ENCODE results near the gene DDX10.
"Not testable (repeated sequence)": the region's sequence is repeated elsewhere in the genome, so short reads cannot be mapped to it uniquely, and the experiment has no call there.

The DDX10 gene

DNA sequence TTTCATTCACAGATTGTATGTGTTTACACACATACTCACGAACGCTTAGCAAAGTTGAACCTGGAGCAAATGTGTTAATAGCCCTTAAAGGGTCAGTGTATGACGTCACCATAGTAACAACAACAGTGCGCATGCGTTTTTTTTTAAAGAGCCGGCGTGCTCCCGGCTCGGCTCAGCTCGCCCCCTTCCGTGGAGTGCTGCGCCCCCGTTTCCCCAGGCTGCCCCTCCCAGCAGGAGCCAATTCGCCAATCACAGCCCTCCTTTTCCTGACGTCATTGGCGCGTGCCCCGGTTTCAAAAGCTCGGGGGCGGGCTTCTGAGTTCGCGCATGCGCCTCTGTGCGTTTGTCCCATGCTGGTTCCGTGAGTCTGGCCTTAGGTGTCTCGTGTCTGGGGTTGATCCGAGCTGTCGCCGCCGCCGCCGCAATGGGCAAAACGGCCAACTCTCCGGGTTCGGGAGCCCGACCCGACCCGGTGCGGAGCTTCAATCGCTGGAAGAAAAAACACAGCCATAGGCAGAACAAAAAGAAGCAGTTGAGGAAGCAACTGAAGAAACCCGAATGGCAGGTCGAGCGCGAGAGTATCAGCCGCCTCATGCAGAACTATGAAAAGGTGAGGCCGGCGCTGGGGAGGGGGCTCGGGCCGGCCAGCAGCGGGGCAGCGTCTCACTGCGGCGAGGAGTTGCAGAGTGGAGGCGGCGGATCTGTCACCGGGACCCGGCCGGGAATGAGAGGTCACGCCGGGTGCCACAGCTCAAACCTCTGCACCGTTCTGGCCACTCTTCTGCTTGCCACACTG lies at the start of gene DDX10:
TSS of gene DDX10 (plus strand) at position 340 of the 796 bp plus-strand sequence. CDS start at position 425, 85 bp downstream.
- peak; percentile 98 for DNase-seq (ENCODE audit: low read depth)

DNA sequence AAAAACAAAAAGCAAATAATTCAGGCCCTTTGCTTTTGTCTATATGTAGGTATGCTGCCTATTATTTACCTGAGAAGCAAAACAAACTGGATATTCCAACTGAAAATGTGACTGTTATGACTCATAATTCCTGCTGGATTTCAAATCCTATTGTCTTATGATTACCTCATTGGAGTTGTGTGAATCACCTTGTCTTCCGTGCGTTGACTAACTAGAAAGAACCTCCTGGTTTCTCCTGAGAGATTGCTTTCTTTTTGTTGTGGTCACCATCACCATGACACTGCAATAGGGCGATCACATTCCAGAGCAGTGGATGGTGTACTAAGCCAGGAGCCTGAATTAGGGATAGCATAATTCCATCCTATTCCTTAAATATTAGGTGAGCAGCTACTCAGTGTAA lies 48.3 kb upstream of the DDX10 start:
- no peak for DNase-seq (ENCODE audit: low read depth)

DNA sequence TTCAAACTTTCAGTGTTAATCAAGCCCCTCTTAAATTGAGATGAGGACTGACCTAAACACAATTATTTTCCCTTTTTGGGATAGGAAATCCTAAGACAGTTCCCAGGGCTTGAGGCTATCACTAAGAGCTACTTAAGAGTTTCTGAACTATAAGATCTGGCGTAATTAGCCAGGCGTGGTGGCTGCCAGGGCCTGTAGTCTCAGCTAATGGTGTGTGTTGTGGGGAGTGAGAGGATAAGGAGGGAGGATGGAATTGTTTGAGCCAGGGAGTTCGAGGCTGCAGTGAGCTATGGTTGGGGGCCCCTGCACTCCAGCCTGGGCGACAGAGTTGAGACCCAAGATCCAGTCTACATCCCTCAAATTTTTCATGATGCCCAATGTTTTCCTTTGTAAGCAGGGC lies 47.8 kb upstream of the DDX10 start:
- no peak for DNase-seq (ENCODE audit: low read depth)

DNA sequence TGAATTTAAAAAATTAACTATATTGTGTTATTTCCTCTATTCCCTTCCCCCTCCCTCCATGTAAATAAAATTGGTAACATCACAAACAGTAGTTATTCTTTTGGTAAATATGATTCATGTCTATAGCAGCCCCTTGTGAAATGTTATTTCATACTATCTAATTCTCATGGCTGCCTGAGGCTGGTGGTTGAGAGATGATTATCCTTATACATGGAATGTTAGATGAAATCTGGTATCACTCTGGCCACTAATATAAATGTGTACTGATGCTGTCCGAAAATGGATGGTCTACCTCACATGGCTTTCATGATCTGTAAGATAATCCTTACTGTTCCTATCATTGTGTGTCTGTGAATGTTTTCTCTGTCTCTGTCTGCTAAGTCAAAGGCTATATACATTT lies 46.3 kb upstream of the DDX10 start:
- no peak for DNase-seq (ENCODE audit: low read depth)

DNA sequence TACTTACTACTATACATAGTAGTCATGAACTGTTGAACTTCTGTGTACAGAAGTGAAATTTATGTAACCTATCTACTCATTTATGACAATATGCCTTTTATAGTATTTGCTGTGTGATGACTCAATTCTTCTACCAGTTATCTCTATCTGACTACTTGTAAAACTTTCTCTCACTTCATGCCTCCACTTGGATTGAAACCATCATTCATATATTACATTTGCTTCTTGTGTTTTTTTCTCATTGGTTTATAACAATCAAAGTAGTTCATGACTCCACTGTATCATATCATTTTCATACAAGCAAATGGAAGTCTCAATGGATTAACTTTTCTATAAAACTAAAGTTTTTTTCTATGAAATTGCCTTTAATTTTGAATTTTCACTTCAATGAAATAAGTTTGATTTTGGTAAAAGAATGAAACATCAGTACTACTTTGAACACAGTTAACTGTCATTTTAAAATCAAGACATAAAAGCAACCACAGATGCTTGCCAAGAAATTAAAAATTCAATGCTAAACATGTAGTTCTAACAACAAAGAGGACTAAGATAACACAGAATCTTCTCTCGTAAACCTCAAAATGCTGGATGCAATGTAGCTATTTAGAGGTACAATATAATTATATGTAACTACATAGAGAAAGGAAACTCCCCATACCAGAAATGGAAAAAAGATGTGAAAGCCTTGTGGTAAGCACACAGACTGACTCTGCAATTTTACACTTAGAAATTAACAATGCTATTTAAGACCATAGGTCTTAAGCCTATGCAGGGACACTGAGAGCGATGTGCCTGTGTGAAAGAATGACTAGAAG lies 43.7 kb upstream of the DDX10 start:
- no peak for DNase-seq (ENCODE audit: low read depth)

DNA sequence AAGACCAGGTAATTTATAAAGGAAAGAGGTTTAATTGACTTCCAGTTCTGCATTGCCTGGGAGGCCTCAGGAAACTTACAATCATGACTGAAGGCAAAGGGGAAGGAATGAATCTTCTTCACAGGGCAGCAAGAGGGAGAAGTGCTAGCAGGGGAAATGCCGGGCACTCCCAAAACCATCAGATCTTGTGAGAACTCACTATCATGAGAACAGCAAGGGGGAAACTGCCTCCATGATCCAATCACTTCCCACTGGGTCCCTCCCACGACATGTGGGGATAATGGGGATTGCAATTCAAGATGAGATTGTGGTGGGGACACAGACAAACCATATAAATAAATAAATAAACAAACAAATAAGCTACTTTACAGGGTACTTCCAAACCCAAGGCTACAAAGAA lies 42.5 kb upstream of the DDX10 start:
- DNase-seq (ENCODE audit: low read depth), result no peak

DNA sequence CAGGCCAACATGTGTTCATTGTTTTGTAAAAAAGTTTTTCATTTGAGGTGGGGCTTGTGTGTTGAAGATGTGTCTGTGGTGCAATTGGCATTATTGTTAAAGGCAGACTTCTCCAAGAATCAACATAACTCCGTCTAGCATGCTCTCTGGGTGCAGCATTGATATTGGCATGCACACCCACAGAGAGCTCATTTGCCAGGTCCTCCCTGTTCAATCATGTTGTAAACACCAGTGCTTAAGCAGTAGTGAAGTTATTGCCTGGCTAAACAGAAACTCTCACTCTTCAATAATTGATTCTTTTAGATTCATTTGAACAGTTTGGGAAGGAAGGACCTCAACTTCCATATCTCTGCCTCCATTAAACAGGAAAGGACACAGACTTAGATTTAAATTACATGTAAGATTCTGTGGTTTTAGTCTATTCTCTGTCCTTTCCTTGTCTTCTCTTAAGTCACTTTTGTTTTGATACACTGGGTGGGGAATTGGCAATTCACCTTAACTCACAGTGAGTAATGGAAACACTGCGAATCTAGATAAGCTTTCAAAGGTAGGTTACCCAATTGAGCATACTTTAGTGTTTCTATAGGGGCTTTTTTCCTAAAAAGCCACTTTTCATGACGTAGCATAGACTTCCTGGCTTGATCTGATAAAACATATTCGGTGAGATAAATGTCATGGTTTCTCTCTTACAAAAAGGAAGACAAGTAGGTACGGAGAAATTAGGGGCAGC lies 40.5 kb upstream of the DDX10 start:
- DNase-seq (ENCODE audit: low read depth), result no peak

DNA sequence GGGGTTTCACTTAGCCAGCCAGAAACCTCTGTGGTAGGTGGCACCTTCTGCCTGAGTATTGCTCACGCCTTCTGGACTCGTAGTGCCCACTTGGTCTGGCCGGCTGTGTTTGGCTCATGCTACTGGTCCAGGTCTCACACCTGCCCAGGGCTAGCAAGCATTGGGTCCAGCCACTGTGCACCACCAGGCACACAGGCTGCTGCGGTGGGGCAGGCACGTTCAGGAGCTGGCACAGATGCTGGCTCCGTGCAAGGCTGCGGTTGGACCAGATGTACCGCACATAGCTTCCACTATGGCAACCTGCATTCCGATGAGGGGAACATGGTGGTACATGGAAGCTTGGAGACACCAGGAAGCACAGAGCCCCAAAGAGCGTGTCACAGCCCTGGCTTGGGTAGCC lies 36.5 kb upstream of the DDX10 start:
- no peak for DNase-seq (ENCODE audit: low read depth)

DNA sequence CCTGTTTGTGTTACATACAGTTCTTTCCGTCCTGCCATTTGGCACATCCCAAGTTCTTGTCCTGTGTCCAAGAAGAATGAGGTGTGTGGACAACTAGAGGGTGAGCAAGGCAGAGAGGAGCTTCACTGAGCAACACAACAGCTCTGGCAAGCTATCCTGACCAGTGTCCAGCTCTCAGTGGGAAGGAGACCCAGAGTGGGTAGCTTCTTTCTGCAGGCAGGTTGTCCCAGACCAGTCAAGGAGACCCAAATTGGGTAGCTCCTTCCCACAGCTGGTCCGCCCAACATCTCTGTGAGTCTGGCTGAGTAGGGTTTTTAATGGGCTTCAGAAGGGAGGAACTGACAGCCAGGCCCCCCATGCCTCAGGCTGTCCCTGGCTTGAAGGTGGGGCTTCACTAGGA lies 36.1 kb upstream of the DDX10 start:
- DNase-seq (ENCODE audit: low read depth), result no peak

DNA sequence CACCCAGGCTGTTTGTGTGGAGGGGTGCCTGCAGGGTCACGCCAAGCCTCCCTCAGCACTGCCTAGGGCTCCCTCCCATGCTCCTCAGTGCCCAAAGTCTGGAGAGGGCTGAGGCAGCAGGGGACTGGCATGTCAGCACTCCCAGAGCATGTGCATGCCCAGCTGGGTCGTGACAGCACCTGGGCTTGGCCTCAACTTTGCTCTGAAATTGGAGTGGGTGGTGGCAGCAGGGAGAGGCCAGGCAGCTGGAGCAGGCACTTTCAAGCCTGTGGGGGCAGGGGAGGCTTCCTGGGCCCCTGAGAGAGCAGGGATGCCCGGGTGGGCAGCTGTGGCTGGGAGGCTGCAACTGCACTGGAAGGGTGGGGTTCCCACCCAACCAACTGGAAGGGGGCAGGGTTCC lies 35.6 kb upstream of the DDX10 start:
- DNase-seq (ENCODE audit: low read depth), result no peak

DNA sequence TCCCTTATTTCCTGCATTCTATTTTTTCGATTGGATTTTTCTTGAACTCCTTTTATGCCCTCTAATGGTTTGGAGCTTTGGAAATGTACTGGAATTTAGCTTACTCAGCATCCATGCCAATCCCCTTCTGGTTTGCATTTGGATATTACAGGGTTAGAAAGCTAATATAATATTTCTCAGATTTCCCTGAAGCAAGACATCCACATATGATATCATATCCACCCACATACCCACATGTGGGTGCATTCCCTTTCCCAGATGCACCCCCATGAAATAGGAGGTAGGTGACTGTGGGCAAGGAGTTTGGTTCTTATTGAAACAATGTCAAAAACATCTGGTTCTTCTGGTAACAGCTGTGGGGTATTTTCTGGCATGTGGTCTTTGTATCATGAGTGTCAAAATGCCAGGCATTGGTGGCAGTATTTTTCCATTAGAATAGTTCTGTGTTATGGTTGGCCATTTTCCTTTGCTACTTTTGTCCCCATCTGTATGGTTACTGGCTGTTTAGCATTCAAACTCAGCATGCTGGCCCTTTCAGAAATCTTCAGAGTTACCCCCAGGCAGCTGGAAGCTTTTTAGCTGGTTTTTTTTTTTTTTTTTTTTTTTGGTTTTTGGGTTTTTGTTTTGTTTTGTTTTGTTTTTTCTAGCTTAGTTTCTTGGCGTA lies 32.7 kb upstream of the DDX10 start:
- no peak for DNase-seq (ENCODE audit: low read depth)

DNA sequence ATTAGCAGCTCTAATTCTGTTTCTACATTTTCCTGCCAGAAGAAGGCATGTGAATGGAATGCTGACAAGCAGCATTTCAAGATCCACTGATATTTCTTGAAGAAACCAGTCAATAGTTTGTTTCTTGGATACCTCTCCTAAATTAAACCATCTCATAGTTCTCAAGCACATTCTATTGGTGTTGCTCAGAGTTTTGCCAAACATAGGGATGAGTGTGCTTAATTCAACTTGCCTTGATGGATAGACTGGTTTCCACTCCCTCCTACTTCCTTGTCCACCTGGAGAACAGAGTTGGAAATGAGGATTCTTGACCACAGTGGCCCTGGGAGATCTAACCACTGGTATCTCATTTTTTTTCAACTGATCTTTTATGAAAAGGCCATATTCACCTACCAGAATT lies 29.8 kb upstream of the DDX10 start:
- DNase-seq (ENCODE audit: low read depth), result no peak

DNA sequence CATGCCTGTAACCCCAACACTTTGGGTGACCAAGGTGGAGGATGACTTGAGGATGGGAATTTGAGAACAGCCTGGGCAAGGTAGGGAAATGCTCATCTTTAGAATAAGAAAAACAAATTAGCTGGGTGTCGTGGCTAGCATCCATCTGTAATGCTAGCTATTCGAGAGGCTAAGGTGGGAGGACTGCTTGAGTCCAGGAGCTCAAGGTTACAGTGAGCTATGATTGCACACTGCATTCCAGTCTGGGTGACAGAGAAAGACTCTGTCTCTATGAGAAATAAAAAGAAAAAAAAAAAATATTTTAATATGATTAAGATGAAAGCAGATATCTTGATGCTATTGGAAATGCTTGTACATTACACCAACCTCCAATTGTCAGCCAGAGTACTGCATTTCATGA lies 28.6 kb upstream of the DDX10 start:
- DNase-seq (ENCODE audit: low read depth), result no peak

DNA sequence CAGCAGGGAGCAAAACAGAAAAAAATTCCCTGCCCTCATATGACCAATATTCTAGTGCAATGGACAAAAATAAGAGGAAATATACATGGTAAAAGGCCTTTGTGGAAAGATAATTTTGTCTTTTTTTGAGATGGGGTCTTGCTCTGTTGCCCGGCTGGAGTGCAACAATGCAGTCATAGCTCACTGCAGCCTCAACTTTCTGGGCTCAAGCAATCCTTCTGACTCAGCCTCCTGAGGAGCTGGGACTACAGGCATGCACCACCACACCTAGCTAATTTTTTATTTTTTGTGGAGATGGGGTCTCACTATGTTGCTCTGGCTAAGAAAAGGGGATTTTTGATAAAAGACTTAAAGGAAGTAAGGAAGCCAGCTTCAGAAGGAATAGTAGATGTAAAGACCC lies 25.7 kb upstream of the DDX10 start:
- DNase-seq (ENCODE audit: low read depth), result no peak

DNA sequence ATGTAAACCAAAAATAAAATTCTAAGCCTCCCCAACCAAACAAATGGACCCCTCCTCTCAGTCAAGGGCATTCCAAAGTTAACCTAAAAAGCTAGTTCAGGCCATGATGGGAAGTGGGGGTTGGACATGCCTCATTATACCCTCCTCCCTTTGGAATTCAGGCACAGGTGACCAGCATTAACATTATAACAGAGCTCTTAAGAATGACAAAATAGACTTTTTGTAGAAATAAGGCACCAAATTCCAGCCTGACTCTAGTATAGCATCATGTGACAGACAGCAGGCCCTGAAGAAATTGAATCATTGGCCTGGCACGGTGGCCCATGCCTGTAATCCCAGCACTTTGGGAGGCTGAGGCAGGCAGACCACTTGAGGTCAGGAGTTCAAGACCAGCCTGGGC lies 23.1 kb upstream of the DDX10 start:
- not testable (repeated sequence) for DNase-seq (ENCODE audit: low read depth)

DNA sequence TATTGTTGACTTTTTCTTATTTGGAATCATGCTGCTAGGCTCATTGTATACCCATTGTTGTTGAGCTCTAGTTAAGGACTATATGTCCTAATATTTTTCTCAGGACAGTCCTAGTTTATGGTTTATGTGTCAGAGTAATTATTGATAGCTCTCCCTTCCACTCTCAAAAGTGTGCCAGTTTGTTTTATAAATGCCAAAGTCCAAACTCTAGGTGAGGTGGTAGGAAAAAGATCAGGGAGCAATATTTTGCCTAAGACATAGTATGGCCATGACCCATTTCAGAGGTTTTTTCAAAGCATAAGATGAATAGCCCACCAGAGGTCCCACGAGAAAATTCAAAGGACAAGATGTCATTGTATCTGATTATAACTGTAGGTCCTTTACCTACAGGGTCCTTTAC lies 20.9 kb upstream of the DDX10 start:
- no peak for DNase-seq (ENCODE audit: low read depth)

DNA sequence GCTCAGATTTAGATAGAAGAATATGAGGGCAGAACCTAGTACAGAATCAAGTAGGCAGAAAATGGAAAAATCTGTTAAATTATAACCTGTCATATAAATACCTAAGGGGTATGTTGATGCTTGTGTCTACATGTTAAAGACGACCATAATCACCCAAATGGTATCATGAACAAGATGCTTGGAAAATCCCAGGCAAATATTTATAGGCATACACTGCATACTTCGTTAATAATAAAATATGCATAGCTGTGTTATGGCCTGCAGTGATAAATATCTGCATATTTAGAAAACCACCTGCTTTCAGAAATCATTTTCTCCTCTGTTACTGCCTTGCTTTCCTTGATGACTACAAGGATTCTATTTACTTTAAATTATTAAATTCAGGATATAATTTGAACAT lies 18.9 kb upstream of the DDX10 start:
- DNase-seq (ENCODE audit: low read depth), result no peak

DNA sequence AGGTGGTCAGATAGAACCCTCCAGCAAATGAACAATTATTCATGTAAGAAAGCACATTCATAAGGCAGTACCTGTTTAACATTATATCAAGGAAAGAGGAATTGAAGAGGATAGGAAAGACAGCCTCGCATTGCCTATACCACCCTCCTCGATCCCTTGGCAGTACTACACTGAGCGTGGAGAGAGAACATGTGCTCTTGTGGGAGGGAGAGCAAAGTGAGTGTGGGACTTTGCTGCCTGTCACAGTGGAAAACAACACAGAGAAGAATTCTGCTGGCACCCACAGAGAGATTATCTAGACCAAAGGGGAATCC lies 17.5 kb upstream of the DDX10 start:
- DNase-seq (ENCODE audit: low read depth), result no peak

DNA sequence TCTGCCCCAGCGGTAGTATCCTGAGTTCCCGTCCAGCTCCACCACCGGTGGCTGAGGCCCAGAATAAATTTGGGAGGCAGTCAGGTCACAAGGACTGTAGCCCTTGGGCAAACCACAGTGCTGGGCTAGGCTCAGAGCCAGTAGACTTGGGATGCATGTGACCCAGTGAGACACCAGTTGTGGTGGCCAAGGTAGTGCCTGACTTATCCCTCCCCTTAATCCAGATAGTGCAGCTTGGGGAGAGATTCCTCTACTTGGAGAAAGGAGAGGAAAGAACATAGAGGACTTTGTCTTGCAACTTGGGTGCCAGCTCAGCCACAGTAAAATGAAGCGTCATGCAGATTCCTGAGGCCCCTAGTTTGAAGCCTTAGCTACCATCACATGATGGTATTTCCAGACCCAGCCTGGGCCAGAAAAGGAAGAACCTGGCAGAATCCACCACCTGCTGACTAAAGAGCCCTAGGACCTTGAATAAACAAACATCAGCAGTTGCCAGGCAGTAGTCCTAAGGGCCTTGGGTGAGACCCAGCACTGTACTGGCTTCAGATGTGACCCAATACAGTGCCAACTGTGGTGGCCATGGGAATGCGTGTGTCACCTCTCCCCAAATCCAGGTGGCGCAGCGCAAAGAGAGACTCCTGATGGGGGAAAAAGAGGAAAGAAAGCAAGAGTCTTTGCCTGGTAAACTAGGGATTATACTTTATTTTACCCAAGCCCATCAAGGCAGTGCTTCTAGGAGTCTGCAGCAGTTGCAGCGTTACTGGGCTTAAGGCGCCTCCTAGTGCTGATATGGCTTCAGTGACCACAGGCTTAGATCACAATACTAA lies 17.0 kb upstream of the DDX10 start:
- peak; percentile 47 for DNase-seq (ENCODE audit: low read depth)

DNA sequence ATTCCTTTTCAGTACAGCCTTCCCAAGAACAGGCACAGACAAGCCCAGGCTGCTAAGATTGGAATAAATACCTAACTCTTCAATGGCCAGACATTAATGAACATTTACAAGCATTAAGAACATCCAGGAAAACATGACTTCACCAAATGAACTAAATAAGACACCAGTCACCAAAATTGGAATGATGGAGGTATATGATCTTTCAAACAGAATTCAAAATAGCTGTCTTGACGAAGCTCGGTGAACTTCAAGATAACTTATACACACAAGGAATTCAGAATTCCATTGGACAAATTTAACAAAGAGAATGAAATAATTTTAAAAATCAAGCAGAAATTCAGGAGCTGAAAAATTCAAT lies 16.4 kb upstream of the DDX10 start:
- no peak for DNase-seq (ENCODE audit: low read depth)

DNA sequence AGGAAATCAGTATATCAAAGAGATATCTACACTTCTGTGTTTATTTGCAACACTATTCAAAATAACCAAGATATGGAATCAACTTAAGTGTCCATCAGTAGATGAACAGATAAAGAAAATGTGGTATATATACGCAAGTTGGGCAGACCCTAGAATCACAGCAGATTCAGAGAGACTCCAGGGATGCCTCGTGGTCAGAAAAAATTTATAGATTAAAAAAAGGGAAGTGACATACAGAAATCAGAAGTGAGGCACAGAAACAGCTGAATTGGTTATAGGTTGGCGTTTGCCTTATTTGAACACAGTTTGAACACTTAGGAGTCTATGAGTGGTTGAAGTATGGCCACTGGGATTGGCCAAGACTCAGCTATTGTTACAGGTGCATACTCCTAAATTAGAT lies 10.8 kb upstream of the DDX10 start:
- DNase-seq (ENCODE audit: low read depth), result not testable (repeated sequence)
